Testis (tissue), 3 donors: ENCODE measurements around the gene LYAR. TPM values are rescaled to one million over a fixed set of nuclear protein-coding genes. Genes with fewer than 3 reads are reported as not detected.

ENCODE experiments used
- DNase-seq: peaks from one replicate; pipeline ENCODE4 v3.0.0-alpha.2; 2019
- H3K27ac ChIP-seq, 2 donors: fragments of 200-600 bp; sonication (generic); one replicate each; pipeline ENCODE4 v1.5.1; 2019
- H3K27me3 ChIP-seq: fragments of 200-600 bp; sonication (generic); one replicate; pipeline ENCODE4 v1.5.1; 2019
- H3K36me3 ChIP-seq: fragments of 200-600 bp; sonication (generic); one replicate; pipeline ENCODE4 v1.5.1; 2017; ENCODE audit warnings: low read depth; ENCODE audit errors: missing control alignments
- H3K4me1 ChIP-seq: fragments of 200-600 bp; sonication (generic); one replicate; pipeline ENCODE4 v1.5.1; 2019
- H3K4me3 ChIP-seq, 2 donors: fragments of 200-600 bp; sonication (generic); one replicate each; pipeline ENCODE4 v1.5.1; 2017 to 2019
- H3K9me3 ChIP-seq: fragments of 200-600 bp; sonication (generic); one replicate; pipeline ENCODE4 v1.5.1; 2017
- CTCF ChIP-seq, 3 experiments: fragments of 450-650 bp in 2 of 3; fragments of 200-600 bp in 1 of 3; sonication (generic) in 1 of 3; IDR thresholded peaks; one replicate each; pipeline ENCODE4 v1.5.1; 2016 to 2019; ENCODE audit warnings: antibody characterized with exemption in 3 of 3, mild to moderate bottlenecking in 2 of 3, moderate library complexity in 1 of 3
- POLR2A ChIP-seq: fragments of 450-650 bp; IDR thresholded peaks from one replicate; pipeline ENCODE4 v1.6.1; 2017; ENCODE audit warnings: antibody characterized with exemption, mild to moderate bottlenecking, moderate library complexity
- WGBS, 2 donors: methylation state at CpG; one replicate each; pipeline ENCODE4 v1.1.5; 2018; 5-methylcytosine and 5-hydroxymethylcytosine counted together
- intact Hi-C: fragments of 100-400 bp; cut with DNase I; formaldehyde crosslinking; loops from one replicate; pipeline ENCODE4 v1.15.1; 2023; ENCODE audit warnings: low total_unique reads
- polyA plus RNA-seq: library from polyadenylated mRNA; stranded (reverse); fragments of 350-450 nt; fragmentation: Illumina TruSeq; extraction: RNeasy Lipid Tissue Mini Kit (QIAGEN cat#74804); gene quantifications from one replicate; pipeline ENCODE4 v1.2.3, GENCODE V29; 2014; ENCODE audit warnings: low read depth, low replicate concordance; ENCODE audit not compliant: insufficient read depth
- total RNA-seq, 2 donors: library from RNA; depleted of rRNA; stranded (reverse); fragments of >200 nt; gene quantifications; one replicate each; pipeline ENCODE4 v1.2.3, GENCODE V29; 2016

Gene LYAR
- total and polyA plus RNA-seq, 3 donors from 2014 or later = 53.8 to 132 (median 63.2) TPM

- Histone ChIP-seq H3K4me3 (no peak overlapping the region), H3K36me3 (no peaks in the 10 kb centered on the region), H3K27me3 (no peaks in the 10 kb centered on the region), H3K4me1 (peaks cover 36% of the 10 kb centered on the region), H3K27ac (peak overlapping the region; percentile 14 to 56), H3K9me3 (no peaks in the 10 kb centered on the region)
- intact Hi-C loops = no loop called here
- TF ChIP-seq POLR2A (no peak), CTCF (IDR thresholded peaks at IDR 0.05) (no peak)
- DNase-seq = peak; percentile 32
- 29 to 37% methylated on average over 10 of the region's 10 CpGs for WGBS, 2 donors
Measured at GRCh38 chr4:4323705-4324534, 34.0 kb upstream of the LYAR start.

- DNase-seq = no peak
Measured at GRCh38 chr4:4321951-4322688, 32.2 kb upstream of the LYAR start.

GRCh38 chr4:4320951-4321714, 31.2 kb upstream of the LYAR start:
- Histone ChIP-seq H3K9me3 (no peaks in the 10 kb centered on the region), H3K36me3 (no peaks in the 10 kb centered on the region), H3K4me1 (peaks cover 30% of the 10 kb centered on the region), H3K27me3 (no peaks in the 10 kb centered on the region), H3K4me3 (no peak overlapping the region), H3K27ac (no peak overlapping the region)
- intact Hi-C loops = no loop called here
- TF ChIP-seq CTCF (IDR thresholded peaks at IDR 0.05) (no peak), POLR2A (no peak)
- WGBS, 2 donors = 94 to 95% methylated on average over 26 of the region's 26 CpGs
- no peak for DNase-seq

More at GRCh38 chr4:4321951-4322688, 32.2 kb upstream of the LYAR start:
- WGBS, 2 donors = 92 to 93% methylated on average over 18 of the region's 18 CpGs
- Histone ChIP-seq H3K27me3 (no peaks in the 10 kb centered on the region), H3K9me3 (no peaks in the 10 kb centered on the region), H3K4me3 (no peak overlapping the region), H3K36me3 (no peaks in the 10 kb centered on the region), H3K4me1 (peaks cover 30% of the 10 kb centered on the region), H3K27ac (peak overlapping the region; percentile 14 to 56)
- intact Hi-C loops = no loop called here
- TF ChIP-seq CTCF (IDR thresholded peaks at IDR 0.05) (no peak), POLR2A (no peak)

GRCh38 chr4:4320528-4320927, 30.6 kb upstream of the LYAR start:
- Histone ChIP-seq H3K4me3 (no peak overlapping the region), H3K4me1 (peaks cover 30% of the 10 kb centered on the region), H3K9me3 (no peaks in the 10 kb centered on the region), H3K36me3 (no peaks in the 10 kb centered on the region), H3K27ac (no peak overlapping the region), H3K27me3 (no peaks in the 10 kb centered on the region)
- 92 to 95% methylated on average over 14 to 15 of the region's 15 CpGs for WGBS, 2 donors
- TF ChIP-seq CTCF (IDR thresholded peaks at IDR 0.05) (no peak), POLR2A (no peak)
- intact Hi-C loops = no loop called here
- DNase-seq = no peak
